Esophagus muscularis mucosa (tissue), 4 donors: Measurements from ENCODE around the gene MACC1.

ENCODE experiments used
- EP300 ChIP-seq: sonication (generic); formaldehyde crosslinking; IDR thresholded peaks from one replicate; pipeline ENCODE4 v1.6.1; 2017; ENCODE audit warnings: antibody characterized with exemption
- POLR2A ChIP-seq: fragments of 450-650 bp; IDR thresholded peaks from one replicate; pipeline ENCODE4 v1.6.1; 2017; ENCODE audit warnings: antibody characterized with exemption, moderate library complexity, mild to moderate bottlenecking, low read depth
- POLR2AphosphoS5 ChIP-seq, 2 donors: sonication (generic); formaldehyde crosslinking; IDR thresholded peaks; one replicate each; pipeline ENCODE4 v1.6.1; 2017; ENCODE audit warnings: antibody characterized with exemption in 2 of 2
- TF ChIP-seq, protein P1 (sequence below), 3 experiments: fragments of 200-600 bp in 2 of 3; fragments of 450-650 bp in 1 of 3; sonication (generic) in 2 of 3; IDR thresholded peaks; one replicate each; pipeline ENCODE4 v1.5.1; 2017 to 2019; ENCODE audit warnings: antibody characterized with exemption in 3 of 3, mild to moderate bottlenecking in 2 of 3, moderate library complexity in 1 of 3

DNA sequence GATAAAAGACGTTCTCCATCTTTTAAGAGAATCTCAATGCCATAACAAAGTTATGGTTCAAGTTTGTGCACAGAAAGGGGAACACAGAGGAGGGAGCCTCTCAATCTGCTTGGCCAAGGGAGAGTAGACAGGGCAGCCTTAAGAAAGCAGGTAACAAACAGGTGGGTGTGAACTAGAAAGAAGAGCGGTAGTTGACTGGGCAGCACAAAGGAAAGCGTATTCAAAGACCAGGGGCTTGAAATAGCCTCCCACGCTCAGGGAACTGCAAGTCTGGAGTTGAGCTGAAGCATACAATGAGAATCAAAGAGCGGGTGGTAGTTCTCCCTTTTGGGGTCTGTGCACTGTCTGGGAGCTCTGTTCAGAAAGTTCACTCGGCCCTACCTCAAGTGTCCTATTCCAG, 18.9 kb upstream of the MACC1 start:
- no peak for TF ChIP-seq EP300
- TF ChIP-seq, protein P1, sequence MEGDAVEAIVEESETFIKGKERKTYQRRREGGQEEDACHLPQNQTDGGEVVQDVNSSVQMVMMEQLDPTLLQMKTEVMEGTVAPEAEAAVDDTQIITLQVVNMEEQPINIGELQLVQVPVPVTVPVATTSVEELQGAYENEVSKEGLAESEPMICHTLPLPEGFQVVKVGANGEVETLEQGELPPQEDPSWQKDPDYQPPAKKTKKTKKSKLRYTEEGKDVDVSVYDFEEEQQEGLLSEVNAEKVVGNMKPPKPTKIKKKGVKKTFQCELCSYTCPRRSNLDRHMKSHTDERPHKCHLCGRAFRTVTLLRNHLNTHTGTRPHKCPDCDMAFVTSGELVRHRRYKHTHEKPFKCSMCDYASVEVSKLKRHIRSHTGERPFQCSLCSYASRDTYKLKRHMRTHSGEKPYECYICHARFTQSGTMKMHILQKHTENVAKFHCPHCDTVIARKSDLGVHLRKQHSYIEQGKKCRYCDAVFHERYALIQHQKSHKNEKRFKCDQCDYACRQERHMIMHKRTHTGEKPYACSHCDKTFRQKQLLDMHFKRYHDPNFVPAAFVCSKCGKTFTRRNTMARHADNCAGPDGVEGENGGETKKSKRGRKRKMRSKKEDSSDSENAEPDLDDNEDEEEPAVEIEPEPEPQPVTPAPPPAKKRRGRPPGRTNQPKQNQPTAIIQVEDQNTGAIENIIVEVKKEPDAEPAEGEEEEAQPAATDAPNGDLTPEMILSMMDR (IDR thresholded peaks at IDR 0.05) = no peak
- no peak for TF ChIP-seq POLR2A
- TF ChIP-seq POLR2AphosphoS5 (IDR thresholded peaks at IDR 0.05) = no peak
